Measurements from ENCODE around the gene COL5A1. TPM values are rescaled to one million over a fixed set of nuclear protein-coding genes. Genes with fewer than 3 reads are reported as not detected.

The COL5A1 gene
- total and polyA plus RNA-seq, 2 donors (not counting 1 experiment from before 2014, with no cell fraction given), result 72.8 to 109 TPM

DNA sequence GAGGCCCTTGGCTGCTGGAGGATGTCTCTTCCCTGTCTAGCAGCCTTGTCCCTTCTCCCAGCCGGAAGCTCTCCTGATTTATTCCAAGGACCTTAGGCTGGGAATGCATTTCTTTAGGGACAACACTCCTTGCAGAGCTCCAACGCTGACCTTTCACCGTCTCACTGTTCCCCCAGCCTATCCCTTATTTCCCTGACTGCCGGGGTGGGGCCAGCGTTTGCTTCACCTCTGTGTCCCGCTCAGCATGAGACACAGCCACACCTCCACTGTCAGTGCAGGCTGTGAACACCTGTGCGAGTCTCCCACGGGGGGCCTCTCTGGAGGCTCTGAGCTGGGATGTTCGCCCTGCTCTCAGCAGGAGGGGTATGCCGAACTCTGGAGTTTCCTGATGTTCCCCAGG, 132.8 kb downstream of the COL5A1 start:
- DNase-seq (ENCODE audit: low read depth in 2 of 2), result no peak
- Histone ChIP-seq H2AFZ (ENCODE audit: low read length) (no peak overlapping the region), H3K27ac (ENCODE audit: insufficient read depth, low read length) (no peak overlapping the region), H3K4me2 (ENCODE audit: extremely low read depth, insufficient read depth, low read length) (no peak overlapping the region), H3K9ac (ENCODE audit: insufficient read depth, low read length) (no peak overlapping the region), H3K36me3 (ENCODE audit: control insufficient read depth, insufficient read depth, low read length) (peaks cover 41% of the 10 kb centered on the region), H3K27me3 (ENCODE audit: control insufficient read depth, insufficient read depth, low read length) (no peaks in the 10 kb centered on the region), H4K20me1 (ENCODE audit: control insufficient read depth, extremely low read depth, insufficient read depth, low read length) (no peaks in the 10 kb centered on the region), H3K79me2 (ENCODE audit: control insufficient read depth, insufficient read depth, low read length) (no peaks in the 10 kb centered on the region), H3K9me3 (ENCODE audit: control insufficient read depth, insufficient read depth, low read depth, low read length) (no peaks in the 10 kb centered on the region), H3K4me3 (replicated peaks in 1 of 4; ENCODE audit: control extremely low read depth in 1 of 4, insufficient read depth in 1 of 4, low read depth in 3 of 4, low read length in 4 of 4) (no peak overlapping the region), H3K4me1 (ENCODE audit: control insufficient read depth, extremely low read depth, insufficient read depth, low read length) (peaks cover 12% of the 10 kb centered on the region)
- TF ChIP-seq EZH2 (IDR thresholded peaks at IDR 0.05; ENCODE audit: low read length, missing control alignments), result no peak
- TF ChIP-seq CTCF (conservative IDR thresholded peaks at IDR 0.05 in 1 of 2, IDR thresholded peaks at IDR 0.05 in 1 of 2; ENCODE audit: low read depth in 1 of 2, low read length in 2 of 2), result no peak

DNA sequence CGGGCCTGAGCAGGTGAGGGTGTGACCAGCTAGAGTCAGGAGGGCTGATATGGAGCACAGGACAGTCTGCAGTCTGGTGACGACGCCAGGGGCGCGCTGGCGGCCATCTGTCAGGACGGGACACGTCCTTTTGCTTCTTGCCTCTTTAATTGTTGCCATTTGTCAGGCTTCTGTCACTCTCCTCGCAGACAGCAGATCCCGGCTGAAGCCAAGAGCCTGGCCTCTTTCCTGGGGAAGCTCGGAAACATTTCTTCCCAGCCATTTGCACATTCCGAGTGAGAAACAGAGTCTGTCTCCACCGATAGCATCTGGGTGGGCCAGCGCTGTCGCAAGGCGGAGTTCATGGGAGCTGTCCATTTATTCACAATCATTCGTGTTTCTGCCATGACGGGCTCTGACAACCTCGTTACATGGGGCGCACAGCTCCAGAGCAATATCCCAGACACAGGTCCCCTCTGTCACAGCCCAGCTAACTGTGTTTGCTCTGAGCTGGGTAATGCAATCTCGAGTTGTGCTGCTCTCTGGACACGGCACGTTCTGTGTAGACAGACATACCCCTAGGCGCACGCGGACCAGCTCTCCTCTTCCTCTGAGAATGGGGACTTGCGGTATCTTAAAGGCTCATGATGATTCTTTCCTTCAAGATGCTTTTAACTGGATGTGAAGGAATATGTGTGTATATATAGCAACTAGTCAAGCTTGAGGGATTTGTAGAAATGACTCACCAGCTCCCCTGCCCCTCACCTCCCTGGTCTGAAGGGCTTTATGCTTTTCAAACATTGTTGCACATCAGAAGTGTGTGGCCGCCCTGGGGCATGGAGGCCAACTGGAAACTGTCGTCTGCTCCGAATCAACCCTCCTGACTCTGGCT, 133.7 kb downstream of the COL5A1 start:
- peaks cover 47% of the 10 kb centered on the region for H3K36me3 ChIP-seq (ENCODE audit: control insufficient read depth, insufficient read depth, low read length)
- H3K4me1 ChIP-seq (ENCODE audit: control insufficient read depth, extremely low read depth, insufficient read depth, low read length), result peaks cover 12% of the 10 kb centered on the region
- peak; percentile 67 to 88 for DNase-seq (ENCODE audit: low read depth in 2 of 2)
- no peaks in the 10 kb centered on the region for H4K20me1 ChIP-seq (ENCODE audit: control insufficient read depth, extremely low read depth, insufficient read depth, low read length)
- H3K4me2 ChIP-seq (ENCODE audit: extremely low read depth, insufficient read depth, low read length), result peak overlapping the region; percentile 37
- no peaks in the 10 kb centered on the region for H3K9me3 ChIP-seq (ENCODE audit: control insufficient read depth, insufficient read depth, low read depth, low read length)
- H3K27me3 ChIP-seq (ENCODE audit: control insufficient read depth, insufficient read depth, low read length), result no peaks in the 10 kb centered on the region
- H3K4me3 ChIP-seq (replicated peaks in 1 of 4; ENCODE audit: control extremely low read depth in 1 of 4, insufficient read depth in 1 of 4, low read depth in 3 of 4, low read length in 4 of 4), result no peak overlapping the region
- TF ChIP-seq CTCF (conservative IDR thresholded peaks at IDR 0.05 in 1 of 2, IDR thresholded peaks at IDR 0.05 in 1 of 2; ENCODE audit: low read depth in 1 of 2, low read length in 2 of 2) (no peak), EZH2 (IDR thresholded peaks at IDR 0.05; ENCODE audit: low read length, missing control alignments) (no peak)
- H3K27ac ChIP-seq (ENCODE audit: insufficient read depth, low read length), result peak overlapping the region; percentile 34
- no peaks in the 10 kb centered on the region for H3K79me2 ChIP-seq (ENCODE audit: control insufficient read depth, insufficient read depth, low read length)
- H3K9ac ChIP-seq (ENCODE audit: insufficient read depth, low read length), result no peak overlapping the region
- H2AFZ ChIP-seq (ENCODE audit: low read length), result no peak overlapping the region

- Histone ChIP-seq H3K4me2 (ENCODE audit: extremely low read depth, insufficient read depth, low read length) (peak overlapping the region; percentile 37), H3K79me2 (ENCODE audit: control insufficient read depth, insufficient read depth, low read length) (no peaks in the 10 kb centered on the region), H3K9ac (ENCODE audit: insufficient read depth, low read length) (no peak overlapping the region), H3K4me1 (ENCODE audit: control insufficient read depth, extremely low read depth, insufficient read depth, low read length) (peaks cover 12% of the 10 kb centered on the region), H3K9me3 (ENCODE audit: control insufficient read depth, insufficient read depth, low read depth, low read length) (no peaks in the 10 kb centered on the region), H3K27me3 (ENCODE audit: control insufficient read depth, insufficient read depth, low read length) (no peaks in the 10 kb centered on the region), H2AFZ (ENCODE audit: low read length) (no peak overlapping the region), H3K36me3 (ENCODE audit: control insufficient read depth, insufficient read depth, low read length) (peaks cover 54% of the 10 kb centered on the region), H4K20me1 (ENCODE audit: control insufficient read depth, extremely low read depth, insufficient read depth, low read length) (no peaks in the 10 kb centered on the region), H3K4me3 (replicated peaks in 1 of 4; ENCODE audit: control extremely low read depth in 1 of 4, insufficient read depth in 1 of 4, low read depth in 3 of 4, low read length in 4 of 4) (no peak overlapping the region), H3K27ac (ENCODE audit: insufficient read depth, low read length) (peak overlapping the region; percentile 34)
- peak; percentile 54 to 72 for DNase-seq (ENCODE audit: low read depth in 2 of 2)
- TF ChIP-seq CTCF (conservative IDR thresholded peaks at IDR 0.05 in 1 of 2, IDR thresholded peaks at IDR 0.05 in 1 of 2; ENCODE audit: low read depth in 1 of 2, low read length in 2 of 2) (no peak), EZH2 (IDR thresholded peaks at IDR 0.05; ENCODE audit: low read length, missing control alignments) (no peak)
These were observed 134.6 kb downstream of the COL5A1 start for GRCh38 chr9:134776080-134776796.

Measured in fibroblast of lung (primary cell).